Neural progenitor cell (in vitro differentiated cells): ENCODE measurements around the gene BCR. TPM values are rescaled to one million over a fixed set of nuclear protein-coding genes. Genes with fewer than 3 reads are reported as not detected.

Experiments
- DNase-seq: peaks from one replicate; pipeline ENCODE4 v3.0.0-alpha.2; 2016; ENCODE audit warnings: low spot score
- H2AFZ ChIP-seq: fragments of 200-600 bp; sonication (generic); replicated peaks from 2 replicates; pipeline ENCODE4 v1.6.1; 2016; ENCODE audit warnings: antibody characterized with exemption
- H3F3A ChIP-seq: fragments of 200-600 bp; sonication (generic); 2 replicates; pipeline ENCODE4 v1.6.1; 2016; ENCODE audit warnings: antibody characterized with exemption, low read depth
- H3K27ac ChIP-seq: fragments of 200-600 bp; sonication (generic); 2 replicates; pipeline ENCODE4 v1.5.1; 2016; ENCODE audit warnings: mild to moderate bottlenecking
- H3K27me3 ChIP-seq: fragments of 200-600 bp; sonication (generic); 2 replicates; pipeline ENCODE4 v1.6.1; 2016; ENCODE audit warnings: mild to moderate bottlenecking, moderate library complexity
- H3K36me3 ChIP-seq: fragments of 200-600 bp; sonication (generic); 2 replicates; pipeline ENCODE4 v1.5.1; 2016
- H3K4me1 ChIP-seq: fragments of 200-600 bp; sonication (generic); 2 replicates; pipeline ENCODE4 v1.6.1; 2016; ENCODE audit warnings: mixed run types
- H3K4me2 ChIP-seq: fragments of 200-600 bp; sonication (generic); 2 replicates; pipeline ENCODE4 v1.6.1; 2016
- H3K4me3 ChIP-seq: fragments of 200-600 bp; sonication (generic); 2 replicates; pipeline ENCODE4 v1.5.1; 2016
- H3K79me2 ChIP-seq: fragments of 200-600 bp; sonication (generic); 2 replicates; pipeline ENCODE4 v1.6.1; 2016; ENCODE audit warnings: low read depth
- H3K9ac ChIP-seq: fragments of 200-600 bp; sonication (generic); 2 replicates; pipeline ENCODE4 v1.6.1; 2016
- H3K9me3 ChIP-seq: fragments of 200-600 bp; sonication (generic); 2 replicates; pipeline ENCODE4 v1.5.1; 2016; ENCODE audit warnings: low read depth
- H4K20me1 ChIP-seq: fragments of 200-600 bp; sonication (generic); 2 replicates; pipeline ENCODE4 v1.6.1; 2016; ENCODE audit warnings: low read depth
- H3K27ac Mint-ChIP-seq: 3 replicates; pipeline ENCODE4 v1.8.0; 2021; ENCODE audit warnings: mixed read lengths
- H3K27me3 Mint-ChIP-seq: 2 replicates; pipeline ENCODE4 v1.8.0; 2022; ENCODE audit warnings: low read depth, mild to moderate bottlenecking, inconsistent platforms, moderate library complexity, mixed read lengths; ENCODE audit not compliant: insufficient read depth
- H3K36me3 Mint-ChIP-seq: 3 replicates; pipeline ENCODE4 v1.8.0; 2021; ENCODE audit warnings: mixed read lengths
- H3K4me1 Mint-ChIP-seq: 3 replicates; pipeline ENCODE4 v1.8.0; 2021; ENCODE audit warnings: mixed read lengths
- H3K4me3 Mint-ChIP-seq: 3 replicates; pipeline ENCODE4 v1.8.0; 2021; ENCODE audit warnings: mild to moderate bottlenecking, moderate library complexity, mixed read lengths
- H3K9me3 Mint-ChIP-seq: 3 replicates; pipeline ENCODE4 v1.8.0; 2020; ENCODE audit warnings: mixed read lengths
- CTCF ChIP-seq: fragments of 200-600 bp; sonication (generic); IDR thresholded peaks from 2 replicates; pipeline ENCODE4 v1.5.1; 2017; ENCODE audit warnings: antibody characterized with exemption, mild to moderate bottlenecking
- EZH2 ChIP-seq: fragments of 200-600 bp; sonication (generic); IDR thresholded peaks from 2 replicates; pipeline ENCODE4 v1.6.1; 2017; ENCODE audit warnings: antibody characterized with exemption, mild to moderate bottlenecking, moderate library complexity
- EZH2phosphoT487 ChIP-seq: fragments of 200-600 bp; sonication (generic); IDR thresholded peaks from 2 replicates; pipeline ENCODE4 v1.6.1; 2017; ENCODE audit warnings: antibody characterized with exemption
- total RNA-seq: library from RNA; depleted of rRNA; stranded (reverse); fragments of >200 nt; gene quantifications from 2 replicates; pipeline ENCODE4 v1.2.3, GENCODE V29; 2015; ENCODE audit warnings: low replicate concordance

The BCR gene
- total RNA-seq, 1 donor from 2014 or later, result 35.5 TPM

DNA sequence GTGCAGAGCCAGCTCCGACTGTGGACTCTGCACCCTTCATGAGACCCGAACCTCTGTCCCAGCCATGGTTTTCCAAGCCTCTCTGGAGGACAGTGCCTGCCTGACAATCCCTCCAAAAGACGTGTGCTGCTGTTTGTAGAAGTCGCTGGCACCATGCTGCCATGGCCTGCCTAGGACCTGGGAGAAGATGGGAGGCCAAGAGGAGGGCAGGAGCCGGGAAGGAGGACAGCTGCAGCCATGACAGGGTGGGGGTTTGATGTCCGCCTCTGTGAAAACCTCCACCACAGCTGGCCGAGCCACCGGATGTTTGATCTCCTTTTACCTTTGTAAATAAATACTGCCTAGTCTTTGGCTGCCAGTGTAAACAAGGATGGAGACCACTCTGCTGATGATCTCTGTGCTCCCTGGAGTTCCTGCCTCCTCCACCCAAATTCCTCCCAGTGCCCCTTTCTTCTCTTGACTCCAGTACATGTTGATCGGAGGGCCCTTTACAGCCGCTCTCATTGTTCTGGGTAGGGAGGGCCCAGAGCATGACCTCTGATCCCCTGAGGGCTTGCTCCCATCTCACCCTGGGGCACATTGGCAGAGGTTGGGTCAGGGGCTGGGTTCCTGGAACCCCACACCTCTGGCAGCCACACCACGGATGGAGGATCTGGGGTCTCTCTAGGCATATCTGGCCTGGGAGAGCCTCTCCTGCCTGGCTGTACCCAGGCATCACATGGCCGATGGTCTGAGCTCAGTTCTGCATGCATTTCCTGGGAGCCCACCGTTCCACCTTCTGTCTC lies 66.9 kb downstream of the BCR start:
- Mint-ChIP-seq H3K9me3 (no peaks in the 10 kb centered on the region), H3K27ac (peak overlapping the region; percentile 91), H3K4me1 (peaks cover 77% of the 10 kb centered on the region), H3K4me3 (no peak overlapping the region), H3K36me3 (peaks cover 10% of the 10 kb centered on the region), H3K27me3 (peaks cover 7% of the 10 kb centered on the region)
- DNase-seq, result no peak
- H3K9me3 ChIP-seq, result no peaks in the 10 kb centered on the region
- TF ChIP-seq EZH2, result no peak
- no peak for TF ChIP-seq CTCF
- TF ChIP-seq EZH2phosphoT487, result no peak
- H3K4me2 ChIP-seq, result no peak overlapping the region
- H2AFZ ChIP-seq, result no peak overlapping the region
- H3K36me3 ChIP-seq, result no peaks in the 10 kb centered on the region
- H4K20me1 ChIP-seq, result peaks cover 51% of the 10 kb centered on the region
- no peak overlapping the region for H3K27ac ChIP-seq
- H3K27me3 ChIP-seq, result no peaks in the 10 kb centered on the region
- H3K9ac ChIP-seq, result no peak overlapping the region
- H3K79me2 ChIP-seq, result peaks cover 86% of the 10 kb centered on the region
- H3F3A ChIP-seq, result peaks cover 18% of the 10 kb centered on the region
- no peak overlapping the region for H3K4me3 ChIP-seq
- H3K4me1 ChIP-seq, result peaks cover 48% of the 10 kb centered on the region

DNA sequence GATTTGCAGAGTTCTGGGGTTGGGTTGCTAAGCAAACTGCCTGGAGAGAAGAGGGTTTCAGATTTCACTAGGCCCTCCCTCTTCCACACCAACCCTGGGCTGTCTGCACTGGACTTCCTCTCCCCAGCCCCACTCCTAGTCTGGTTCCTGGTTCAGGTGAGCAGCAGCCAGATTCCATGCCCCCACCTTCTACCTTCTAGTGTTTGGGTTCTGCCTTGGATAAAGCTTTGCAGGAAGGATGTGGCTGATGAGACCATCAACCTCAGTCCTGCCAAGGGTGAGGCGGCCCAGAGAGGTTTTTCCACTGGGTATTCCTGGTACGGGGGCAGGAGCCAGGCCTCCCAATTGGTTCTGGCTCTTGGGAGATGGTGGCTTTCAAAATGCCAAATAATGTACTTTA lies 68.3 kb downstream of the BCR start:
- H3K4me3 Mint-ChIP-seq, result no peak overlapping the region
- Histone ChIP-seq H3K27me3 (no peaks in the 10 kb centered on the region), H3K36me3 (no peaks in the 10 kb centered on the region), H3K4me3 (no peak overlapping the region), H4K20me1 (peaks cover 50% of the 10 kb centered on the region), H3K9me3 (no peaks in the 10 kb centered on the region), H3K4me1 (peaks cover 34% of the 10 kb centered on the region), H3F3A (peaks cover 3% of the 10 kb centered on the region), H3K9ac (no peak overlapping the region), H2AFZ (no peak overlapping the region), H3K4me2 (no peak overlapping the region), H3K27ac (no peak overlapping the region), H3K79me2 (peaks cover 83% of the 10 kb centered on the region)
- H3K27ac Mint-ChIP-seq, result peak overlapping the region; percentile 85
- peaks cover 7% of the 10 kb centered on the region for H3K27me3 Mint-ChIP-seq
- DNase-seq, result peak; percentile 41
- H3K36me3 Mint-ChIP-seq, result peaks cover 15% of the 10 kb centered on the region
- no peak for TF ChIP-seq CTCF
- TF ChIP-seq EZH2phosphoT487, result no peak
- TF ChIP-seq EZH2, result no peak
- peaks cover 68% of the 10 kb centered on the region for H3K4me1 Mint-ChIP-seq
- H3K9me3 Mint-ChIP-seq, result no peaks in the 10 kb centered on the region

DNA sequence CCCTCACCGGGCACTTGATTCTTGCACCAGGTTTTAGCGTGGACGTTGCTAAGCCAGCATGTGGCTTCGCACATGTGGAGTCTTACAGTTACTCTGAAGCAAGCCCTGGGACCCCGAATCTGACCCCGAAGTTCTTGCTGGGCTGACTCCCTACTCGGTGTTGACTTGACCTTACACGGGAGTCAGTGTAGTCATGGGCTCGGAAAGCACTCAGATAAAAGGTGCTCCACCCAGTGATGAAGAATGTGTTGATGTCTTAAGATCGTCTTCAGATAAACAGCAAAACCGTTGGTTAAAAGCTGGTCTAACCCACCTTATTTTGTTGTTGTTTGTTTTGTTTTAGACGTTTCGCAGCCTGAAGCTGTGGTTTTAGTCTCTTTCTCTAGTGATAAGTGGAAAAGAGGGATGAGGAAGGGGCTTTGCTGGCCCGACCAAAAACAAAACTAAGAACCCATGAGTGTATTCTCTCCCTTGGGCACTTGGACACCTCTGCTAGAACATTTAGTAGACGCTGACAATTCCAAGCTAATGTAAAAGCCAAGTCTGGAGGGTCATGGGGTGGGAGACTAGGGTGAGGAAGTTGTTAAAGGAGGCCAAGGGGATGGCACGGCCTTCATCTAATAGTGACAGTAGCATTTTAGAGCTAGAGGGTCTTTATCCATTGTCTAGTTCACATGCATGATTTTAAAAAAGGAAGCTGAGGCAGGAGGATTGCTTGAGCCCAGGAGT lies 69.9 kb downstream of the BCR start:
- Histone ChIP-seq H3K4me3 (no peak overlapping the region), H3K79me2 (peaks cover 66% of the 10 kb centered on the region), H3K9ac (no peak overlapping the region), H3F3A (no peaks in the 10 kb centered on the region), H4K20me1 (peaks cover 53% of the 10 kb centered on the region), H2AFZ (no peak overlapping the region), H3K4me2 (no peak overlapping the region), H3K4me1 (peaks cover 20% of the 10 kb centered on the region), H3K27ac (no peak overlapping the region), H3K9me3 (no peaks in the 10 kb centered on the region), H3K27me3 (no peaks in the 10 kb centered on the region), H3K36me3 (no peaks in the 10 kb centered on the region)
- H3K27me3 Mint-ChIP-seq, result peaks cover 7% of the 10 kb centered on the region
- H3K27ac Mint-ChIP-seq, result peak overlapping the region; percentile 67
- no peaks in the 10 kb centered on the region for H3K9me3 Mint-ChIP-seq
- no peak overlapping the region for H3K4me3 Mint-ChIP-seq
- peaks cover 53% of the 10 kb centered on the region for H3K4me1 Mint-ChIP-seq
- TF ChIP-seq CTCF (no peak), EZH2phosphoT487 (no peak), EZH2 (no peak)
- H3K36me3 Mint-ChIP-seq, result peaks cover 27% of the 10 kb centered on the region
- no peak for DNase-seq
